ENCODE results near the gene RALGAPA2.

RALGAPA2 gene

DNA sequence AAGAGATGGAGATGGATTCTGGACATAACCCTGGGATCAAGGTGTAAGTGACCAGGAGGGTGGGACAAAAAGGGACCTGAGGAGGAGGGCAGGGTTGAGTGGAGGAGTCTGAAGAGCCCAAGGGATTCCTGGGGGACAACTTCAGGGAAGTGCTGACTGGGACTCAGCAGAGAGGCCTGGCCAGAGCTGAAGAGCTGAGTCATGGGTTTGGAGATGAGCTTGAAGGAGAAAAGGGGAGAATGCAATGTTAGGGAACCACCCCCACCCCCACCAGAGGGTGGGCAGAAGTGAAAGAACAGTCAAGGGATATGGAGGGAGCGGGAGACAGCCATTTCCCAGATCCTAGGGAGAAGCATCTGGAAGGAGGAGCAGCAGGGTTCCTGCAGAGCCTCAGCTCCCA is 289.3 kb downstream of the RALGAPA2 start:
- no peak for DNase-seq

GRCh38 chr20:20417876-20418676 is 294.4 kb downstream of the RALGAPA2 start:
- no peak for DNase-seq

GRCh38 chr20:20415321-20415720 is 297.1 kb downstream of the RALGAPA2 start:
- DNase-seq = no peak

GRCh38 chr20:20414640-20415220 is 297.7 kb downstream of the RALGAPA2 start:
- DNase-seq = no peak

DNA sequence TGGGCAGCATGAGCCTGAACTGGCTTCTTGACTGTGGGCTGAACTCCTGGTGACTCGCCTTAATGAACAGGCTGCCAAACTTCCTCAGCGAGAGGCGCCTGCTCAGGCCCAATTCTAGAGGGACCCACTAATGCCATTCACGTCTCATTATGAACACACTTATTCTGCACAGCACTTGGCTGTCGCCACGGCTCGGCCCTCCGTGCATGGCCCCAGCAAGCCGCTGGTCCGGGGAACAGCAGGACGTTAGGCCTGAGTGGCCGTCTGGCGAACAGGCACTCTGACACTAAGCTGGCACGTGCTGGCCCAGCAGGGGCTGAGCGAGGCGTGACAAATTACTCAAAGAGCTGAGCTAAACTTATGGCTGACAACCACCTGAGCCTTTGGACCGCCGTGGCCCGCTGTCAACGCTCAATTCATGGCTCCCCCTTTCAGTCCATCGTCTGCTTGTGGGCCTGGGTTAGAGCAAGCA is 298.6 kb downstream of the RALGAPA2 start:
- no peak for DNase-seq

DNA sequence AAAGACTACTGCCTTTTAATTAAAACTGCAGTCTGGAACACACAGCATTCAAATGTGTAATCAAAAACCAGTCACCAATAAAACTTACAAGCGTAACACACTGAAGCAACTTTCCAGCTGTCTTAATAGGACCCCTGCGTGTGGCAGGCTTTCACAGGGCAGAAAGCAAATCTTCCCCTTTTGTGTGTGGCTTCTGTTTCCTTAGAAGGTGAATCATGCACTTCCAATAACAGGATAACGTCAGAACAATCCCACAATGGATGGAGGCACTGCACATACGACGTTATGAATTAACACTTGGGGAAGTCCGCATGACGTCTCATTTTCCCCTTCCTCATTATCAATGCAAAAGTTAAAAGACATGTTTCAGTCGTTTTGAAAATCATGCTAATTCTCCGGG is 299.7 kb downstream of the RALGAPA2 start:
- peak; percentile 59 for DNase-seq

- no peak for DNase-seq
These were observed 300.6 kb downstream of the RALGAPA2 start for GRCh38 chr20:20411836-20412235.

GRCh38 chr20:20411402-20411801 is 301.0 kb downstream of the RALGAPA2 start:
- DNase-seq = no peak

GRCh38 chr20:20410678-20411077 is 301.8 kb downstream of the RALGAPA2 start:
- DNase-seq = peak; percentile 84

GRCh38 chr20:20409331-20409730 is 303.1 kb downstream of the RALGAPA2 start:
- no peak for DNase-seq

GRCh38 chr20:20407891-20408805 is 304.3 kb downstream of the RALGAPA2 start:
- no peak for DNase-seq

DNA sequence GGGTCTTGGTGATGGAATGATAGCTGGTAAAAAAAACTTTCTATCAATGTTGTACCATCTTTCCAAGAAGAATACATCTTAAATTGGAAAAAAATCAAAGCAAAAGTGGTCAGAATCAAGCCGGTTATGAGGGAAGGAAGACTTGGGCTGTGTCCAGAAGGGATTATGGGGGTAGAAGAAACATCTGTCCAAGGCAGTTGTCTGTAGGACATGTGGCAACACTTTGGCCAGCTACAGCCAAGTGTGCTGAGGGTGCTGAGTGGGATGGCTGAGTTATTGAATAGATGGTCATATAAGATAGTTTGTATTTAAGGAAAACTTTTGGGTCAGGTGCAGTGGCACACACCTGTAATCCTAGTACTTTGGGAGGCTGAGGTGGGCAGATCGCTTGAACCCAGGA is 306.1 kb downstream of the RALGAPA2 start:
- no peak for DNase-seq

DNA sequence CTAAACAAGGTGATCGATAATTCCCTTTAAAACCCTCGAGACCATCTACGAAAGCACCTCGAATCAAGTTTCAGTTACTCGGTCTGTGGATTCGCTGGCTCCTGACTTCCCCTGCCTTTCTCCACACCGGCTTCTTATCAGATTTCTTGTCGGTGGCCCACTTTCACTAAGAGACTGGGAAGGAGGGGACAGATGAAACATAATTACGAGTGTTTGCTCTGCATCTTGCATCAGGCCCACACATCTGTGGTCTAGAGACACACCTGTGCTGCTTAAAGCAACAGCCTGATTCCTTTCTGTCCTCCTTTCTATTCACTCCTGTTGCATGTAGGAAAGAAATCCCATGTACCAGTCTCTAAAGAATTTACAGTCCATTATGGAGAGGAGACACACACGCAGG is 306.8 kb downstream of the RALGAPA2 start:
- DNase-seq = no peak

GRCh38 chr20:20404633-20405032 is 307.8 kb downstream of the RALGAPA2 start:
- no peak for DNase-seq

- DNase-seq = no peak
These were observed 310.5 kb downstream of the RALGAPA2 start for GRCh38 chr20:20401991-20402390.

DNA sequence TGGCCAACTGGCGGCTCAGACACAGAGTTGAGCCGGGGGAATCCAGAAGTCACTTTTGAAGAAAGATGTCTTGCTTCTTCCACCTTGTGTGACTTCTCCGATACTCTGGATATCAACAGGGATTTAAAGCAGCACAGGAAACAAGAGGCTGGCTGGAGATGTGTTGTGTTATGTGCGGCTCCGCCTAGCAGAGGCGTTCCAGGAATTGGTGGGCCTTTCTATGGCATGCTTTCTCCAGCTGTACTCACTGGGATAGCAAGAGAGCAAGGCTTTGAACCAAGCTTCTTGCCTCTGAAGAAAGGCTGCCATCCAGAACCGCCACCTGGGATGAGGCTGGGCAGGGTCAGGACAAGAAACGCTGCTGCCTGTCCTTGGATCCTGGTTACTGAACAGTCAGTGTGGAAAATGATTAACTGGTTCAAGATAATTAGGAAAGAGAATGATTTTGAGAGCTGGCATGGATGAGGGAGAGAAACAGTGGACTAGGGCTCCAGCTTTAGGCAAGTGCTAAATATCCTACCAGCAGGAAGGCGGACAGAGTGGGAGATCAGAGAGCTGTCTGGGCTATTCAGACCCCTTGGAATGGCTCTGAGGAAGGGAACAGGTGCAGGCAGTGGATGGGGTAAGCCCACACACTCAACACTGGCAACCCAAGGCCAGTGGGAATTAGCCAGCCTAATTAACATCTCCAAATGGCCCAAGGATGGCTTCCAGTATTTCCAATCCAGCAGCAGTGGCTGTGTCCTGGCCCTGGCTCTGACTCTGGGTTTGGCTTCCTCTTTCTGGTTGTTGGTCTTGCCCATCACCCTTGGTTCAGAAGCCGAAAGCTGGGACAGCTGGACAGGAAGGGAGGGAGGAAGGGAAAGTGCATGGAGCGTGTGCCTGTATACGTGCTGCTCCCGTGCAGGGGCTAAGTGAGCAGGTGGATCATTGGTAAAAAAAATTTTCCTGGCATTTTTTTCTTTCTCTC is 312.6 kb downstream of the RALGAPA2 start:
- no peak for DNase-seq

- no peak for DNase-seq
These were observed 314.3 kb downstream of the RALGAPA2 start for GRCh38 chr20:20398123-20398522.

DNA sequence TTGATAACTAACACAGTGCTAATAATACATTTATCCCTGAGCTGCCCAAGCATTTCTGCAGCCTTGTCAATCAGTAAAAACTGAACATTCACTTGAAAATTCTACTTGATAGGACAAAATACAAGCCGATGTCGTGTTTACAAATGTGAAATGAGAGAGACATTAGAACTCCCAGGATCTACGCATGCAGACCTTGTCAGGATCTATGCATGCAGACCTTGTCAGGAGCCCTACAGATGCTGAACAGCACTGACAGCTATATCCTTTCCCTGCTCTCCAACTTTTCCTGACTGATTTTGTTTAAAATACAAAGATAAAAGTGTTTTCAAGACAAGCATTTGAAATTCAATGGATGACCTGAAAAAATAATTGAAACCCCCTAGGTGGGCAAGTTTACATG is 315.6 kb downstream of the RALGAPA2 start:
- no peak for DNase-seq

GRCh38 chr20:20395903-20396568 is 316.4 kb downstream of the RALGAPA2 start:
- DNase-seq = no peak

DNA sequence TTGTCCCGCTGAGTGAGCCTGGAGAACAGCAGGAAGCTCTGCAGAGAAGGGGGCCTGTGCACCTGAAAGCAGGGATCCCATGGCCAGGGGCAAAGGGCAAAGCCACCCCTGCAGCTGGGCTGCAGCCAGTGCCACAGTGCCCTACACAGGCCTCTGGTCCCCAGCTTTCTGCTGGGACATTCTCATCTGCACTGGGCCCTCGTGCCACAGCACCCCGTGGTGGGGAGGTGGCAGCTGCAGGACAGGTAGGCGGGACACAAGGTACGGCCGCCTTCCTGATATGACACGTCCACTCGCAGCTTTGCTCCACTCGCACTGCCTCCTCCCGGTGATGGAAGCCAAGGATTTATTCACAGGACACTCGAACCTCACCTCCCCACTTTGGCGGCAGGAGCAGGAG is 317.4 kb downstream of the RALGAPA2 start:
- DNase-seq = no peak
